HG03196 (cell line): Measurements from ENCODE around the gene SLC41A3.
"Not testable (repeated sequence)": the region's sequence is repeated elsewhere in the genome, so short reads cannot be mapped to it uniquely, and the experiment has no call there.

Experiments used
- ATAC-seq: cut with Tn5 transposase; IDR thresholded peaks from one replicate; pipeline ENCODE4 v1.9.1; 2021; ENCODE audit not compliant: unreplicated experiment

The SLC41A3 gene

GRCh38 chr3:126107203-126107939, 23.4 kb upstream of the SLC41A3 start:
- no peak for ATAC-seq

- no peak for ATAC-seq
Measured at GRCh38 chr3:126106336-126107202, 22.6 kb upstream of the SLC41A3 start.

GRCh38 chr3:126105691-126106187, 21.8 kb upstream of the SLC41A3 start:
- ATAC-seq: no peak

- no peak for ATAC-seq
Measured at GRCh38 chr3:126104742-126105605, 21.1 kb upstream of the SLC41A3 start.

- no peak for ATAC-seq
Measured at GRCh38 chr3:126104028-126104635, 20.2 kb upstream of the SLC41A3 start.

GRCh38 chr3:126103121-126104027, 19.4 kb upstream of the SLC41A3 start:
- no peak for ATAC-seq

- ATAC-seq: no peak
Measured at GRCh38 chr3:126102530-126102951, 18.6 kb upstream of the SLC41A3 start.

- no peak for ATAC-seq
Measured at GRCh38 chr3:126102011-126102410, 18.1 kb upstream of the SLC41A3 start.

- no peak for ATAC-seq
Measured at GRCh38 chr3:126101521-126101982, 17.6 kb upstream of the SLC41A3 start.

- no peak for ATAC-seq
Measured at GRCh38 chr3:126100634-126101301, 16.8 kb upstream of the SLC41A3 start.

GRCh38 chr3:126100269-126100633, 16.3 kb upstream of the SLC41A3 start:
- no peak for ATAC-seq

GRCh38 chr3:126098391-126098858, 14.5 kb upstream of the SLC41A3 start:
- no peak for ATAC-seq

GRCh38 chr3:126097801-126098200, 13.9 kb upstream of the SLC41A3 start:
- ATAC-seq: no peak

- not testable (repeated sequence) for ATAC-seq
Measured at GRCh38 chr3:126096274-126096673, 12.3 kb upstream of the SLC41A3 start.

- not testable (repeated sequence) for ATAC-seq
Measured at GRCh38 chr3:126092128-126092527, 8.2 kb upstream of the SLC41A3 start.

- no peak for ATAC-seq
Measured at GRCh38 chr3:126087552-126088175, 3.7 kb upstream of the SLC41A3 start.

- no peak for ATAC-seq
Measured at GRCh38 chr3:126085841-126086240, 1.9 kb upstream of the SLC41A3 start.

- no peak for ATAC-seq
Measured at GRCh38 chr3:126085276-126085675, 1.4 kb upstream of the SLC41A3 start.
